GM12873 (cell line): ENCODE data around the gene TTLL4.

Experiments used
- CTCF ChIP-seq: IDR thresholded peaks from 2 replicates; pipeline ENCODE4 v1.5.1; 2012; ENCODE audit warnings: low read depth, mild to moderate bottlenecking, moderate library complexity, low read length, control low read depth; ENCODE audit not compliant: insufficient read depth; ENCODE audit errors: missing control alignments

The TTLL4 gene

GRCh38 chr2:218761795-218762194 lies 51.2 kb downstream of the TTLL4 start:
- TF ChIP-seq CTCF: no peak

- TF ChIP-seq CTCF: no peak
Measured at GRCh38 chr2:218773881-218774280, 63.2 kb downstream of the TTLL4 start.

GRCh38 chr2:218776488-218776887 lies 65.9 kb downstream of the TTLL4 start:
- TF ChIP-seq CTCF: no peak

- no peak for TF ChIP-seq CTCF
Measured at GRCh38 chr2:218777276-218777990, 66.8 kb downstream of the TTLL4 start.

GRCh38 chr2:218780046-218780445 lies 69.4 kb downstream of the TTLL4 start:
- no peak for TF ChIP-seq CTCF

GRCh38 chr2:218780851-218781690 lies 70.4 kb downstream of the TTLL4 start:
- no peak for TF ChIP-seq CTCF
